PC-3 (cell line): Measurements from ENCODE around the gene NET1. TPM values are rescaled to one million over a fixed set of nuclear protein-coding genes. Genes with fewer than 3 reads are reported as not detected.

Source experiments
- ATAC-seq: fragments of 200-7000 bp; cut with Tn5 transposase; 2 replicates; pipeline ENCODE4 v1.9.1; 2020; ENCODE audit warnings: mild to moderate bottlenecking, moderate library complexity
- BruUV-seq: library from RNA; stranded (reverse); fragments of 400-500 nt; replicated peaks from 2 replicates; lab custom pipeline; 2021; lab: Mats Ljungman, UMichigan
- CTCF ChIA-PET: fragments of 300-600 bp; sonication (Branson Sonifier 250); formaldehyde crosslinking; loops from one replicate; lab custom pipeline; 2022; ENCODE audit warnings: antibody characterized with exemption; lab: Charles Lee
- POLR2A ChIA-PET: fragments of 300-600 bp; sonication (Branson Sonifier 250); formaldehyde crosslinking; loops from one replicate; lab custom pipeline; 2022; ENCODE audit warnings: antibody characterized with exemption; ENCODE audit not compliant: unreplicated experiment; lab: Charles Lee
- DNase-seq: peaks from one replicate; pipeline ENCODE4 v3.0.0-alpha.2; 2015
- H2AFZ ChIP-seq: fragments of 300-600 bp; sonication (generic); 2 replicates; pipeline ENCODE4 v1.6.0; 2016; ENCODE audit warnings: antibody characterized with exemption, low read length
- H3F3A ChIP-seq: fragments of 300-600 bp; sonication (generic); one replicate; pipeline ENCODE4 v1.6.0; 2017; ENCODE audit warnings: antibody characterized with exemption, low read length, control low read depth, mild to moderate bottlenecking; ENCODE audit not compliant: unreplicated experiment
- H3K27ac ChIP-seq: fragments of 300-600 bp; sonication (generic); 2 replicates; pipeline ENCODE4 v1.5.1; 2016; ENCODE audit warnings: mild to moderate bottlenecking, low read length
- H3K27me3 ChIP-seq: fragments of 300-600 bp; sonication (generic); 2 replicates; pipeline ENCODE4 v1.6.1; 2016; ENCODE audit warnings: low read length, mixed read lengths
- H3K36me3 ChIP-seq: fragments of 300-600 bp; sonication (generic); 2 replicates; pipeline ENCODE4 v1.6.1; 2016; ENCODE audit warnings: low read depth, mixed run types, low read length, mixed read lengths
- H3K4me1 ChIP-seq: fragments of 300-600 bp; sonication (generic); 2 replicates; pipeline ENCODE4 v1.5.1; 2016; ENCODE audit warnings: low read length; ENCODE audit not compliant: insufficient read depth
- H3K4me2 ChIP-seq: fragments of 300-600 bp; sonication (generic); 2 replicates; pipeline ENCODE4 v1.6.0; 2016; ENCODE audit warnings: low read length
- H3K4me3 ChIP-seq: fragments of 300-600 bp; sonication (generic); 2 replicates; pipeline ENCODE4 v1.5.1; 2016; ENCODE audit warnings: mild to moderate bottlenecking, low read length, mixed read lengths
- H3K79me2 ChIP-seq: fragments of 300-600 bp; sonication (generic); 2 replicates; pipeline ENCODE4 v1.6.1; 2017; ENCODE audit warnings: low read length, mixed read lengths
- H3K9ac ChIP-seq: fragments of 300-600 bp; sonication (generic); 2 replicates; pipeline ENCODE4 v1.6.0; 2016; ENCODE audit warnings: mild to moderate bottlenecking, low read length
- H3K9me2 ChIP-seq: fragments of 300-600 bp; sonication (generic); replicated peaks from 2 replicates; pipeline ENCODE4 v1.6.1; 2016; ENCODE audit warnings: mixed run types, low read length, mixed read lengths
- H3K9me3 ChIP-seq: fragments of 300-600 bp; sonication (generic); 2 replicates; pipeline ENCODE4 v1.6.1; 2016; ENCODE audit warnings: low read length, mixed read lengths
- H4K20me1 ChIP-seq: fragments of 300-600 bp; sonication (generic); 2 replicates; pipeline ENCODE4 v1.6.1; 2016; ENCODE audit warnings: low read length, mixed read lengths
- EZH2 ChIP-seq: fragments of 300-600 bp; sonication (generic); IDR thresholded peaks from one replicate; pipeline ENCODE4 v1.6.1; 2017; ENCODE audit warnings: antibody characterized with exemption, mild to moderate bottlenecking, low read length; ENCODE audit not compliant: unreplicated experiment
- EZH2phosphoT487 ChIP-seq: fragments of 300-600 bp; sonication (generic); IDR thresholded peaks from 2 replicates; pipeline ENCODE4 v1.6.1; 2018; ENCODE audit warnings: mild to moderate bottlenecking, antibody characterized with exemption, low read length, borderline replicate concordance
- intact Hi-C: fragments of 100-400 bp; cut with micrococcal nuclease; formaldehyde crosslinking; loops from 2 replicates; pipeline ENCODE4 v1.9.0; 2023
- total RNA-seq: library from RNA; depleted of rRNA; stranded (reverse); fragments of >200 nt; gene quantifications from 2 replicates; pipeline ENCODE4 v1.2.3, GENCODE V29; 2014
- TF ChIP-seq, protein P1 (sequence below): fragments of 300-600 bp; sonication (generic); conservative IDR thresholded peaks from 2 replicates; pipeline ENCODE4 v1.5.1; 2017; ENCODE audit warnings: antibody characterized with exemption, low read depth, mild to moderate bottlenecking, low read length

Gene NET1
- total RNA-seq, 1 experiment from 2014 or later, result 88.2 TPM

DNA sequence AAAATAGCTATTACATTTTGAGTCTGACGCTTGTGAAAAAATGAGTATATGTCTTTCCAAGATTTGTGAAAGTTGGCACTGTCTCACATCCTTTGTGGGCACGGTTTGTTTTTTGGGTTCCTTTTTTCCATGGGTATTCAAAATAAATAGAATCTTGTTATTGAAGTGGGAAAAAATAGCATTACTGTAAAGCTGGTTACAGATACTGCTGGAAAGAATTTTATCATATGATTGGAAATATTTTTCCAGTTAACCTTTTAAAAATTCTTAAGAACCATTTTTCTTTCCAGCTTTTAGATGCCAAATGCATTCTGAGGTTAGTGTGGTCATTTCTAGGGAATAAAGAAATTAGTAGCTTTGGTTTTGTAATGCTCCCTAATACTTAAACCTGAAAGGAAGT is 11.4 kb downstream of the NET1 start:
- CTCF ChIA-PET, result no interaction called here
- BruUV-seq, result no TSS peak
- H3F3A ChIP-seq, result no peaks in the 10 kb centered on the region

DNA sequence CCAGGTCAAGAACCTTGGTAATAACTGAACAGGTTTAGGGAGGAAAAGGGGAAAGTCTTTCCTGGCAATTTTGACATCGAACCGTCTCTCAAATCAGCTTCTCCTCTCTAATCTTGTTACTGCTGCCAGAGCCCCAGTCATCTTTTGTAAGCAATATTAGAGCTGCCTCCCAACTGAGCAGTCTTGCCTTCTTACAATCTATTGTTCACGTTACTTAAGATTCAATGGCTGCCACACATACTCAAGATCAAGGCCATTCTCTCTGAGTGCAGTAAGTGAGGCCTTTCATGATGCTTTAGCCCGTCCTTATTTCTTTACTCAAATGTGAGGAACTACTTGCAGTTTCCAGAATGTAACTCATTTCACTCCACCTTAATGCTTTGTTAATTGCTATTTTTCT is 12.4 kb downstream of the NET1 start:
- no peaks in the 10 kb centered on the region for H4K20me1 ChIP-seq
- H3K9me2 ChIP-seq, result no peaks in the 10 kb centered on the region
- no peaks in the 10 kb centered on the region; the same call in 1 of the 2 replicates for H3K36me3 ChIP-seq
- intact Hi-C loops, result no loop called here
- H3K27ac ChIP-seq, result no peak overlapping the region
- no TSS peak for BruUV-seq
- no peak overlapping the region for H2AFZ ChIP-seq
- no peak overlapping the region for H3K4me3 ChIP-seq
- no peak for ATAC-seq
- no peaks in the 10 kb centered on the region for H3K27me3 ChIP-seq
- H3K4me2 ChIP-seq, result no peak overlapping the region
- DNase-seq, result no peak
- ChIA-PET POLR2A (interaction anchor here (1.1 kb wide), 1 partner anchor 22 kb away, joined by 6 read pairs; no protein-coding TSS in a partner anchor), CTCF (no interaction called here)
- no peak overlapping the region for H3K9ac ChIP-seq
- no peaks in the 10 kb centered on the region for H3F3A ChIP-seq
- no peaks in the 10 kb centered on the region for H3K4me1 ChIP-seq
- TF ChIP-seq EZH2, result no peak
- no peak for TF ChIP-seq EZH2phosphoT487
- TF ChIP-seq, protein P1, sequence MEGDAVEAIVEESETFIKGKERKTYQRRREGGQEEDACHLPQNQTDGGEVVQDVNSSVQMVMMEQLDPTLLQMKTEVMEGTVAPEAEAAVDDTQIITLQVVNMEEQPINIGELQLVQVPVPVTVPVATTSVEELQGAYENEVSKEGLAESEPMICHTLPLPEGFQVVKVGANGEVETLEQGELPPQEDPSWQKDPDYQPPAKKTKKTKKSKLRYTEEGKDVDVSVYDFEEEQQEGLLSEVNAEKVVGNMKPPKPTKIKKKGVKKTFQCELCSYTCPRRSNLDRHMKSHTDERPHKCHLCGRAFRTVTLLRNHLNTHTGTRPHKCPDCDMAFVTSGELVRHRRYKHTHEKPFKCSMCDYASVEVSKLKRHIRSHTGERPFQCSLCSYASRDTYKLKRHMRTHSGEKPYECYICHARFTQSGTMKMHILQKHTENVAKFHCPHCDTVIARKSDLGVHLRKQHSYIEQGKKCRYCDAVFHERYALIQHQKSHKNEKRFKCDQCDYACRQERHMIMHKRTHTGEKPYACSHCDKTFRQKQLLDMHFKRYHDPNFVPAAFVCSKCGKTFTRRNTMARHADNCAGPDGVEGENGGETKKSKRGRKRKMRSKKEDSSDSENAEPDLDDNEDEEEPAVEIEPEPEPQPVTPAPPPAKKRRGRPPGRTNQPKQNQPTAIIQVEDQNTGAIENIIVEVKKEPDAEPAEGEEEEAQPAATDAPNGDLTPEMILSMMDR, result no peak
- H3K79me2 ChIP-seq, result peaks cover 64% of the 10 kb centered on the region
- no peaks in the 10 kb centered on the region for H3K9me3 ChIP-seq

More for the DNA sequence above, 11.4 kb downstream of the NET1 start:
- no peak for TF ChIP-seq EZH2
- H3K27me3 ChIP-seq, result no peaks in the 10 kb centered on the region
- intact Hi-C loops, result no loop called here
- no peak for DNase-seq
- H4K20me1 ChIP-seq, result no peaks in the 10 kb centered on the region
- POLR2A ChIA-PET, result no interaction called here
- H3K9me3 ChIP-seq, result no peaks in the 10 kb centered on the region
- H2AFZ ChIP-seq, result no peak overlapping the region
- H3K4me1 ChIP-seq, result no peaks in the 10 kb centered on the region
- H3K36me3 ChIP-seq, result no peaks in the 10 kb centered on the region
- ATAC-seq, result no peak
- no peaks in the 10 kb centered on the region for H3K9me2 ChIP-seq
- no peak overlapping the region for H3K4me3 ChIP-seq
- H3K79me2 ChIP-seq, result peaks cover 74% of the 10 kb centered on the region
- H3K9ac ChIP-seq, result no peak overlapping the region
- H3K4me2 ChIP-seq, result no peak overlapping the region
- no peak overlapping the region for H3K27ac ChIP-seq

DNA sequence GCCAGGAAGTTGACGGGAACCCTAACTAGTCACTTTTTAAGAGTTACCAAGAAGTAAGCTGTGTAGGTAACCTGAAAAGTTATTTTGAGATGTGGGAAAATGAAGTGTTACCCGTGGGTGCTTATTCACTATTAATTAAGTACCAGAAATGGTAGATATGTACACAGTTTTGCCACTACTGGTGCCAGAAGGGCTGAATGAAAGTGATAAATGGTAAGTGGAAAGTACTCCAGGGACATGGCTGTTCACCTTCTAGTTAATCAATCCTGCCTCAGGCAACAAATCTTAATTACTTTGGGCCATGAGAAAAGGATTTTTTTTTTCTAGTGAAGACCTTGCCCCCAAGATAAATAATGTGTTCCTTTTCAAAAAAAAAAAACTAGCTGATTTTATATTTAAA is 15.8 kb downstream of the NET1 start:
- Histone ChIP-seq H3K79me2 (peaks cover 31% of the 10 kb centered on the region), H3K4me1 (no peaks in the 10 kb centered on the region), H2AFZ (no peak overlapping the region), H3K27me3 (no peaks in the 10 kb centered on the region), H3K27ac (no peak overlapping the region), H3K9me2 (no peaks in the 10 kb centered on the region), H3K9ac (no peak overlapping the region), H3F3A (no peaks in the 10 kb centered on the region), H3K4me3 (no peak overlapping the region), H4K20me1 (no peaks in the 10 kb centered on the region), H3K9me3 (no peaks in the 10 kb centered on the region), H3K36me3 (peaks cover 7% of the 10 kb centered on the region; the same call in 1 of the 2 replicates), H3K4me2 (no peak overlapping the region)
- POLR2A ChIA-PET, result no interaction called here
- no peak for ATAC-seq
- BruUV-seq, result no TSS peak
- TF ChIP-seq EZH2 (no peak), EZH2phosphoT487 (no peak)
- TF ChIP-seq, protein P1, result no peak
- no peak for DNase-seq
- CTCF ChIA-PET, result no interaction called here
- intact Hi-C loops, result no loop called here
